HL-60 (cell line): ENCODE results near the gene ATL1.

Source experiments
- CTCF ChIP-seq: IDR thresholded peaks from one replicate; pipeline ENCODE4 v1.5.1; 2011; ENCODE audit warnings: low read length, control low read depth, inconsistent platforms; ENCODE audit not compliant: insufficient read depth
- GABPA ChIP-seq: IDR thresholded peaks from 2 replicates; pipeline ENCODE4 v1.6.1; 2012; ENCODE audit warnings: low read depth
- POLR2AphosphoS5 ChIP-seq: IDR thresholded peaks from 2 replicates; pipeline ENCODE4 v1.6.1; 2012; ENCODE audit warnings: low read depth
- REST ChIP-seq: IDR thresholded peaks from 2 replicates; pipeline ENCODE4 v1.6.1; 2012; ENCODE audit warnings: low read depth; ENCODE audit not compliant: insufficient replicate concordance
- SPI1 ChIP-seq: IDR thresholded peaks from 2 replicates; pipeline ENCODE4 v1.6.1; 2012; ENCODE audit warnings: low read depth, mild to moderate bottlenecking, borderline replicate concordance

- TF ChIP-seq CTCF, result no peak
- TF ChIP-seq REST, result no peak
- no peak for TF ChIP-seq POLR2AphosphoS5
- TF ChIP-seq SPI1, result no peak
- no peak for TF ChIP-seq GABPA
Observed at GRCh38 chr14:50560931-50561285, 963 bp downstream of the ATL1 start.
